Peyer's patch (tissue), 4 donors: ENCODE measurements around the gene ASXL3.

Source experiments
- POLR2A ChIP-seq, 2 donors: fragments of 450-650 bp; IDR thresholded peaks; one replicate each; pipeline ENCODE4 v1.5.1; 2017; ENCODE audit warnings: antibody characterized with exemption in 2 of 2, mild to moderate bottlenecking in 2 of 2, moderate library complexity in 2 of 2
- TF ChIP-seq, protein P1 (sequence below), 6 experiments: fragments of 450-650 bp in 4 of 6; fragments of 200-600 bp in 2 of 6; sonication (generic) in 1 of 6; IDR thresholded peaks; one replicate each; pipeline ENCODE4 v1.5.1; 2017 to 2019; ENCODE audit warnings: antibody characterized with exemption in 6 of 6, mild to moderate bottlenecking in 3 of 6, moderate library complexity in 1 of 6

DNA sequence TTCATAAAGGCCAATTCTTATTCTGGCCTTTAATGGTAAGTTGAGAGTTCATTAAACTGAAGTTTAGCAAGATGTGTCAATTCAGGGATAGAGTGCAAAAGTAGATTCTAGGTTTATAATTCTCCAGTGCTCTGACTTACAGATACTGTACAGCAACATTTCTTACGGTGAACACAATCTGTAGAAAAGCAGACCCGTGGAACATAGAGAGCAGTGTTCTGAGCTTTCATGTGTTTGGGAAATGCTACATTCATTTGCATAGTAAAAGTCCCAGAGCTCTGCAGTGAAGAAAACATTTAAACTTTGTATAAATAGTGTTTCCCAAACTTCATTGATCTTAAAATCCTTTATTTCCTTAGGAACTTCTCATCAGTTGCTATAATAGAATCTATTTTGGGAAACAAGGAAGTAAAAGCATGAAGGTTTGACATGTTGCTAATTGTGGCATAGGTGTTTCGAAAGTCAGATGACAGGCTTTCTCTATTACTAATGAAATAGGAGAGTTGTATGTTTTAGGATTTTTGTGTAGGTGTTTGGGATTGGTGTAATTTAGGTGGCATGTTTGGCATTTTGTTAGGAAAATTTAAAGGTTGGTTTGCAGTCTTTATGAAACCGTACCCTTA is 138.2 kb downstream of the ASXL3 start:
- TF ChIP-seq POLR2A (IDR thresholded peaks at IDR 0.05) = no peak
- TF ChIP-seq, protein P1, sequence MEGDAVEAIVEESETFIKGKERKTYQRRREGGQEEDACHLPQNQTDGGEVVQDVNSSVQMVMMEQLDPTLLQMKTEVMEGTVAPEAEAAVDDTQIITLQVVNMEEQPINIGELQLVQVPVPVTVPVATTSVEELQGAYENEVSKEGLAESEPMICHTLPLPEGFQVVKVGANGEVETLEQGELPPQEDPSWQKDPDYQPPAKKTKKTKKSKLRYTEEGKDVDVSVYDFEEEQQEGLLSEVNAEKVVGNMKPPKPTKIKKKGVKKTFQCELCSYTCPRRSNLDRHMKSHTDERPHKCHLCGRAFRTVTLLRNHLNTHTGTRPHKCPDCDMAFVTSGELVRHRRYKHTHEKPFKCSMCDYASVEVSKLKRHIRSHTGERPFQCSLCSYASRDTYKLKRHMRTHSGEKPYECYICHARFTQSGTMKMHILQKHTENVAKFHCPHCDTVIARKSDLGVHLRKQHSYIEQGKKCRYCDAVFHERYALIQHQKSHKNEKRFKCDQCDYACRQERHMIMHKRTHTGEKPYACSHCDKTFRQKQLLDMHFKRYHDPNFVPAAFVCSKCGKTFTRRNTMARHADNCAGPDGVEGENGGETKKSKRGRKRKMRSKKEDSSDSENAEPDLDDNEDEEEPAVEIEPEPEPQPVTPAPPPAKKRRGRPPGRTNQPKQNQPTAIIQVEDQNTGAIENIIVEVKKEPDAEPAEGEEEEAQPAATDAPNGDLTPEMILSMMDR (IDR thresholded peaks at IDR 0.05) = no peak
